ENCODE results near the gene LCN6. TPM values are rescaled to one million over a fixed set of nuclear protein-coding genes. Genes with fewer than 3 reads are reported as not detected.

LCN6 gene
- total and polyA plus RNA-seq, 2 of the 13 experiments (the other 11 are each of a cell fraction or from before 2014, with no cell fraction given): not detected

DNA sequence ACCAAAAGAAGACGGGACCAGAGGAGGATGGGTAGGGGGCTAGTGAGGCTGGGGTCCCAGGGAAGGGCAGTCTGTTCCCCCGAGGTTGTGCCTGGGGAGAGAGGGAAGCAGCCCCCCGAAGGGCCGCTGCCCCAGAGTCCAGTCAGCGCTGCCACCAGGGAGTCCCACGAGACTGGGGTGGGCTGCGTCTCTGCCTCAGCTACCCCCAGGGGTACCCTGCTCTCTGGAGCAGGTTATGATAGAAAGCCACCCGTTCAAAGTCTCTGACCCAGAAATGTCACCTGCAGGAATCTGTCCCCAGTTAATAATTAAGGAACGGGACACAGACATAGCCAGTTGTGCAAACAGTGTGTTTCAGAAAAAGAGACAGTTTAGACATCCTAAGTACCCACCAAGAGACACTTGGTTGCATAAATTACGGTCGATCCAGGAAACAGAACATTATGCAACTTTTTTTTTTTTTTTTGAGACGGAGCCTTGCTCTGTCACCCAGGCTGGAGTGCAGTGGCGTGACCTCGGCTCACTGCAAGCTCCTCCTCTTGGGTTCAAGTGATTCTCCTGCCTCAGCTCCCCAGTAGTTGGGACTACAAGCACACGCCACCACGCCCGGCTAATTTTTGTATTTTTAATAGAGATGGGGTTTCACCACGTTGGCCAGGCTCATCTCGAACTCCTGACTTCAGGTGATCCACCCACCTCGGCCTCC is 50.4 kb downstream of the LCN6 start (continued):
- TF ChIP-seq POLR2G (IDR thresholded peaks at IDR 0.05; ENCODE audit: low read depth, low read length): no peak
- TF ChIP-seq POLR2AphosphoS5 (IDR thresholded peaks at IDR 0.05; ENCODE audit: low read depth, low read length): no peak
- TF ChIP-seq, protein P1, sequence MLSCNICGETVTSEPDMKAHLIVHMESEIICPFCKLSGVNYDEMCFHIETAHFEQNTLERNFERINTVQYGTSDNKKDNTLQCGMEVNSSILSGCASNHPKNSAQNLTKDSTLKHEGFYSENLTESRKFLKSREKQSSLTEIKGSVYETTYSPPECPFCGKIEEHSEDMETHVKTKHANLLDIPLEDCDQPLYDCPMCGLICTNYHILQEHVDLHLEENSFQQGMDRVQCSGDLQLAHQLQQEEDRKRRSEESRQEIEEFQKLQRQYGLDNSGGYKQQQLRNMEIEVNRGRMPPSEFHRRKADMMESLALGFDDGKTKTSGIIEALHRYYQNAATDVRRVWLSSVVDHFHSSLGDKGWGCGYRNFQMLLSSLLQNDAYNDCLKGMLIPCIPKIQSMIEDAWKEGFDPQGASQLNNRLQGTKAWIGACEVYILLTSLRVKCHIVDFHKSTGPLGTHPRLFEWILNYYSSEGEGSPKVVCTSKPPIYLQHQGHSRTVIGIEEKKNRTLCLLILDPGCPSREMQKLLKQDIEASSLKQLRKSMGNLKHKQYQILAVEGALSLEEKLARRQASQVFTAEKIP (CRISPR knock-in tag; IDR thresholded peaks at IDR 0.05; ENCODE audit: borderline replicate concordance): no peak
- TF ChIP-seq FOXP1 (IDR thresholded peaks at IDR 0.05): no peak
- TF ChIP-seq FOXP1 (CRISPR knock-in tag; IDR thresholded peaks at IDR 0.05): peak; percentile 69; the same call in 1 of the 2 replicates
- no peak for TF ChIP-seq FOXO1 (CRISPR knock-in tag; IDR thresholded peaks at IDR 0.05)
- TF ChIP-seq ZNF713 (CRISPR knock-in tag; IDR thresholded peaks at IDR 0.05): no peak
- no peak for TF ChIP-seq ZNF788 (CRISPR knock-in tag; IDR thresholded peaks at IDR 0.05; ENCODE audit: borderline replicate concordance)
- no peak for TF ChIP-seq ZNF335 (CRISPR knock-in tag; IDR thresholded peaks at IDR 0.05)
- no peak for TF ChIP-seq MYC (CRISPR knock-in tag; IDR thresholded peaks at IDR 0.05; ENCODE audit: borderline replicate concordance)
- TF ChIP-seq ZNF577 (CRISPR knock-in tag; IDR thresholded peaks at IDR 0.05; ENCODE audit: borderline replicate concordance, low read depth): no peak
- TF ChIP-seq TP53 (CRISPR knock-in tag; conservative IDR thresholded peaks at IDR 0.05): no peak
- peak; percentile 62 for TF ChIP-seq ZGPAT (CRISPR knock-in tag; IDR thresholded peaks at IDR 0.05)
- TF ChIP-seq, protein P2, sequence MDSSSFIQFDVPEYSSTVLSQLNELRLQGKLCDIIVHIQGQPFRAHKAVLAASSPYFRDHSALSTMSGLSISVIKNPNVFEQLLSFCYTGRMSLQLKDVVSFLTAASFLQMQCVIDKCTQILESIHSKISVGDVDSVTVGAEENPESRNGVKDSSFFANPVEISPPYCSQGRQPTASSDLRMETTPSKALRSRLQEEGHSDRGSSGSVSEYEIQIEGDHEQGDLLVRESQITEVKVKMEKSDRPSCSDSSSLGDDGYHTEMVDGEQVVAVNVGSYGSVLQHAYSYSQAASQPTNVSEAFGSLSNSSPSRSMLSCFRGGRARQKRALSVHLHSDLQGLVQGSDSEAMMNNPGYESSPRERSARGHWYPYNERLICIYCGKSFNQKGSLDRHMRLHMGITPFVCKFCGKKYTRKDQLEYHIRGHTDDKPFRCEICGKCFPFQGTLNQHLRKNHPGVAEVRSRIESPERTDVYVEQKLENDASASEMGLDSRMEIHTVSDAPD (CRISPR knock-in tag; IDR thresholded peaks at IDR 0.05): no peak
- TF ChIP-seq, protein P3, sequence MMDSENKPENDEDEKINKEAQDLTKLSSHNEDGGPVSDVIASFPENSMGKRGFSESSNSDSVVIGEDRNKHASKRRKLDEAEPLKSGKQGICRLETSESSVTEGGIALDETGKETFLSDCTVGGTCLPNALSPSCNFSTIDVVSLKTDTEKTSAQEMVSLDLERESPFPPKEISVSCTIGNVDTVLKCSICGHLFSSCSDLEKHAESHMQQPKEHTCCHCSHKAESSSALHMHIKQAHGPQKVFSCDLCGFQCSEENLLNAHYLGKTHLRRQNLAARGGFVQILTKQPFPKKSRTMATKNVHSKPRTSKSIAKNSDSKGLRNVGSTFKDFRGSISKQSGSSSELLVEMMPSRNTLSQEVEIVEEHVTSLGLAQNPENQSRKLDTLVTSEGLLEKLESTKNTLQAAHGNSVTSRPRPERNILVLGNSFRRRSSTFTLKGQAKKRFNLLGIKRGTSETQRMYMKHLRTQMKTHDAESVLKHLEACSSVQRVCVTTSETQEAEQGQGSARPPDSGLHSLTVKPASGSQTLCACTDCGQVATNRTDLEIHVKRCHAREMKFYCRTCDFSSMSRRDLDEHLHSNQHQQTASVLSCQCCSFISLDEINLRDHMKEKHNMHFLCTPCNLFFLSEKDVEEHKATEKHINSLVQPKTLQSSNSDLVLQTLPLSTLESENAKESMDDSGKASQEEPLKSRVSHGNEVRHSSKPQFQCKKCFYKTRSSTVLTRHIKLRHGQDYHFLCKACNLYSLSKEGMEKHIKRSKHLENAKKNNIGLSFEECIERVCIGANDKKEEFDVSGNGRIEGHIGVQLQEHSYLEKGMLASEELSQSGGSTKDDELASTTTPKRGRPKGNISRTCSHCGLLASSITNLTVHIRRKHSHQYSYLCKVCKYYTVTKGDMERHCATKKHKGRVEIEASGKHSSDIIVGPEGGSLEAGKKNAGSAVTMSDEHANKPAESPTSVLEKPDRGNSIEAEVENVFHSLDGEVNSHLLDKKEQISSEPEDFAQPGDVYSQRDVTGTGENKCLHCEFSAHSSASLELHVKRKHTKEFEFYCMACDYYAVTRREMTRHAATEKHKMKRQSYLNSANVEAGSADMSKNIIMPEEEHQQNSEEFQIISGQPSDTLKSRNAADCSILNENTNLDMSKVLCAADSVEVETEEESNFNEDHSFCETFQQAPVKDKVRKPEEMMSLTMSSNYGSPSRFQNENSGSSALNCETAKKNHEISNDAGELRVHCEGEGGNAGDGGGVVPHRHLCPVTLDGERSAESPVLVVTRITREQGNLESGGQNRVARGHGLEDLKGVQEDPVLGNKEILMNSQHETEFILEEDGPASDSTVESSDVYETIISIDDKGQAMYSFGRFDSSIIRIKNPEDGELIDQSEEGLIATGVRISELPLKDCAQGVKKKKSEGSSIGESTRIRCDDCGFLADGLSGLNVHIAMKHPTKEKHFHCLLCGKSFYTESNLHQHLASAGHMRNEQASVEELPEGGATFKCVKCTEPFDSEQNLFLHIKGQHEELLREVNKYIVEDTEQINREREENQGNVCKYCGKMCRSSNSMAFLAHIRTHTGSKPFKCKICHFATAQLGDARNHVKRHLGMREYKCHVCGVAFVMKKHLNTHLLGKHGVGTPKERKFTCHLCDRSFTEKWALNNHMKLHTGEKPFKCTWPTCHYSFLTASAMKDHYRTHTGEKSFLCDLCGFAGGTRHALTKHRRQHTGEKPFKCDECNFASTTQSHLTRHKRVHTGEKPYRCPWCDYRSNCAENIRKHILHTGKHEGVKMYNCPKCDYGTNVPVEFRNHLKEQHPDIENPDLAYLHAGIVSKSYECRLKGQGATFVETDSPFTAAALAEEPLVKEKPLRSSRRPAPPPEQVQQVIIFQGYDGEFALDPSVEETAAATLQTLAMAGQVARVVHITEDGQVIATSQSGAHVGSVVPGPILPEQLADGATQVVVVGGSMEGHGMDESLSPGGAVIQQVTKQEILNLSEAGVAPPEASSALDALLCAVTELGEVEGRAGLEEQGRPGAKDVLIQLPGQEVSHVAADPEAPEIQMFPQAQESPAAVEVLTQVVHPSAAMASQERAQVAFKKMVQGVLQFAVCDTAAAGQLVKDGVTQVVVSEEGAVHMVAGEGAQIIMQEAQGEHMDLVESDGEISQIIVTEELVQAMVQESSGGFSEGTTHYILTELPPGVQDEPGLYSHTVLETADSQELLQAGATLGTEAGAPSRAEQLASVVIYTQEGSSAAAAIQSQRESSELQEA (CRISPR knock-in tag; IDR thresholded peaks at IDR 0.05; ENCODE audit: not compliant biosample characterization): no peak
- TF ChIP-seq ZNF776 (CRISPR knock-in tag; IDR thresholded peaks at IDR 0.05): no peak
